GM10266 (cell line): Measurements from ENCODE around the gene LEF1.

Source experiments
- DNase-seq: peaks from one replicate; pipeline ENCODE4 v3.0.0; 2012; ENCODE audit errors: extremely low spot score
- CTCF ChIP-seq: IDR thresholded peaks from 2 replicates; pipeline ENCODE4 v1.5.1; 2012; ENCODE audit warnings: mild to moderate bottlenecking, low read depth; ENCODE audit not compliant: control insufficient read depth, insufficient read depth; ENCODE audit errors: missing control alignments

Gene LEF1

GRCh38 chr4:108171339-108172230, 2.9 kb upstream of the LEF1 start:
- no peak for TF ChIP-seq CTCF
- DNase-seq, result peak; percentile 43

- DNase-seq, result peak; percentile 29
- TF ChIP-seq CTCF, result no peak
Measured at GRCh38 chr4:108170631-108171338, 2.1 kb upstream of the LEF1 start.

GRCh38 chr4:108169664-108170063, 932 bp upstream of the LEF1 start:
- no peak for TF ChIP-seq CTCF
- no peak for DNase-seq

- no peak for TF ChIP-seq CTCF
- DNase-seq, result peak; percentile 67
Measured at GRCh38 chr4:108168160-108168670, 517 bp downstream of the LEF1 start.

- peak; percentile 11 for TF ChIP-seq CTCF
- peak; percentile 72 for DNase-seq
Measured at GRCh38 chr4:108166441-108167315, 2.1 kb downstream of the LEF1 start.

GRCh38 chr4:108166038-108166437, 2.7 kb downstream of the LEF1 start:
- DNase-seq, result peak; percentile 25
- no peak for TF ChIP-seq CTCF
